Testis (tissue), 3 donors: ENCODE measurements around the gene SFXN1. TPM values are rescaled to one million over a fixed set of nuclear protein-coding genes. Genes with fewer than 3 reads are reported as not detected.
"Not testable (repeated sequence)": the region's sequence is repeated elsewhere in the genome, so short reads cannot be mapped to it uniquely, and the experiment has no call there.

ENCODE experiments used
- DNase-seq: peaks from one replicate; pipeline ENCODE4 v3.0.0-alpha.2; 2019
- H3K27ac ChIP-seq, 2 donors: fragments of 200-600 bp; sonication (generic); one replicate each; pipeline ENCODE4 v1.5.1; 2019
- H3K27me3 ChIP-seq: fragments of 200-600 bp; sonication (generic); one replicate; pipeline ENCODE4 v1.5.1; 2019
- H3K36me3 ChIP-seq: fragments of 200-600 bp; sonication (generic); one replicate; pipeline ENCODE4 v1.5.1; 2017; ENCODE audit warnings: low read depth; ENCODE audit errors: missing control alignments
- H3K4me1 ChIP-seq: fragments of 200-600 bp; sonication (generic); one replicate; pipeline ENCODE4 v1.5.1; 2019
- H3K4me3 ChIP-seq, 2 donors: fragments of 200-600 bp; sonication (generic); one replicate each; pipeline ENCODE4 v1.5.1; 2017 to 2019
- H3K9me3 ChIP-seq: fragments of 200-600 bp; sonication (generic); one replicate; pipeline ENCODE4 v1.5.1; 2017
- CTCF ChIP-seq, 3 experiments: fragments of 450-650 bp in 2 of 3; fragments of 200-600 bp in 1 of 3; sonication (generic) in 1 of 3; IDR thresholded peaks; one replicate each; pipeline ENCODE4 v1.5.1; 2016 to 2019; ENCODE audit warnings: antibody characterized with exemption in 3 of 3, mild to moderate bottlenecking in 2 of 3, moderate library complexity in 1 of 3
- POLR2A ChIP-seq: fragments of 450-650 bp; IDR thresholded peaks from one replicate; pipeline ENCODE4 v1.6.1; 2017; ENCODE audit warnings: antibody characterized with exemption, mild to moderate bottlenecking, moderate library complexity
- WGBS, 2 donors: methylation state at CpG; one replicate each; pipeline ENCODE4 v1.1.5; 2018; 5-methylcytosine and 5-hydroxymethylcytosine counted together
- intact Hi-C: fragments of 100-400 bp; cut with DNase I; formaldehyde crosslinking; loops from one replicate; pipeline ENCODE4 v1.15.1; 2023; ENCODE audit warnings: low total_unique reads
- polyA plus RNA-seq: library from polyadenylated mRNA; stranded (reverse); fragments of 350-450 nt; fragmentation: Illumina TruSeq; extraction: RNeasy Lipid Tissue Mini Kit (QIAGEN cat#74804); gene quantifications from one replicate; pipeline ENCODE4 v1.2.3, GENCODE V29; 2014; ENCODE audit warnings: low read depth, low replicate concordance; ENCODE audit not compliant: insufficient read depth
- total RNA-seq, 2 donors: library from RNA; depleted of rRNA; stranded (reverse); fragments of >200 nt; gene quantifications; one replicate each; pipeline ENCODE4 v1.2.3, GENCODE V29; 2016

The SFXN1 gene
- total and polyA plus RNA-seq, 3 donors from 2014 or later = 22.6 to 44.5 (median 29.3) TPM

GRCh38 chr5:175448276-175448675 is 30.1 kb upstream of the SFXN1 start:
- DNase-seq = no peak
- Histone ChIP-seq H3K9me3 (no peaks in the 10 kb centered on the region), H3K4me1 (no peaks in the 10 kb centered on the region), H3K27ac (no peak overlapping the region), H3K27me3 (no peaks in the 10 kb centered on the region), H3K36me3 (no peaks in the 10 kb centered on the region), H3K4me3 (no peak overlapping the region)
- TF ChIP-seq POLR2A = no peak
- TF ChIP-seq CTCF (IDR thresholded peaks at IDR 0.05) = no peak
- 49 to 60% methylated on average over 3 of the region's 3 CpGs for WGBS, 2 donors
- intact Hi-C loops = loop anchor here (10.0 kb wide), 1 partner anchor 493 kb away; no protein-coding TSS in a partner anchor

GRCh38 chr5:175452166-175452565 is 26.2 kb upstream of the SFXN1 start:
- H3K4me1 ChIP-seq = no peaks in the 10 kb centered on the region
- WGBS, 2 donors = 83 to 86% methylated on average over 2 of the region's 2 CpGs
- no peaks in the 10 kb centered on the region for H3K36me3 ChIP-seq
- no peaks in the 10 kb centered on the region for H3K9me3 ChIP-seq
- intact Hi-C loops = no loop called here
- no peak overlapping the region for H3K4me3 ChIP-seq
- no peak for DNase-seq
- TF ChIP-seq CTCF (IDR thresholded peaks at IDR 0.05) = no peak
- no peak for TF ChIP-seq POLR2A
- no peaks in the 10 kb centered on the region for H3K27me3 ChIP-seq
- no peak overlapping the region for H3K27ac ChIP-seq

GRCh38 chr5:175454338-175454737 is 24.0 kb upstream of the SFXN1 start:
- DNase-seq, H3K36me3 ChIP-seq, intact Hi-C loops, H3K27me3 ChIP-seq, H3K4me1 ChIP-seq, H3K9me3 ChIP-seq, H3K27ac ChIP-seq, H3K4me3 ChIP-seq: not testable (repeated sequence)
- 91 to 95% methylated on average over 5 of the region's 5 CpGs for WGBS, 2 donors

- Histone ChIP-seq H3K27ac (no peak overlapping the region), H3K4me3 (no peak overlapping the region), H3K9me3 (no peaks in the 10 kb centered on the region), H3K27me3 (no peaks in the 10 kb centered on the region), H3K4me1 (no peaks in the 10 kb centered on the region), H3K36me3 (no peaks in the 10 kb centered on the region)
- WGBS, 2 donors = 56 to 57% methylated on average over 11 of the region's 11 CpGs
- intact Hi-C loops = no loop called here
- no peak for DNase-seq
- TF ChIP-seq CTCF (IDR thresholded peaks at IDR 0.05) (no peak), POLR2A (no peak)
These were observed 22.1 kb upstream of the SFXN1 start for GRCh38 chr5:175456105-175456742.

- Histone ChIP-seq H3K9me3 (no peaks in the 10 kb centered on the region), H3K27me3 (no peaks in the 10 kb centered on the region), H3K4me1 (no peaks in the 10 kb centered on the region), H3K36me3 (no peaks in the 10 kb centered on the region), H3K27ac (no peak overlapping the region), H3K4me3 (no peak overlapping the region)
- DNase-seq = no peak
- intact Hi-C loops = no loop called here
- no peak for TF ChIP-seq POLR2A
- no peak for TF ChIP-seq CTCF (IDR thresholded peaks at IDR 0.05)
- WGBS, 2 donors = 44 to 84% methylated on average over 1 of the region's 1 CpG
These were observed 20.9 kb upstream of the SFXN1 start for GRCh38 chr5:175457466-175457865.
